GM19395 (cell line): ENCODE measurements around the gene PARVB.

Experiments
- ATAC-seq: cut with Tn5 transposase; IDR thresholded peaks from one replicate; pipeline ENCODE4 v1.9.1; 2021; ENCODE audit warnings: mild to moderate bottlenecking, moderate library complexity; ENCODE audit not compliant: unreplicated experiment

PARVB gene

DNA sequence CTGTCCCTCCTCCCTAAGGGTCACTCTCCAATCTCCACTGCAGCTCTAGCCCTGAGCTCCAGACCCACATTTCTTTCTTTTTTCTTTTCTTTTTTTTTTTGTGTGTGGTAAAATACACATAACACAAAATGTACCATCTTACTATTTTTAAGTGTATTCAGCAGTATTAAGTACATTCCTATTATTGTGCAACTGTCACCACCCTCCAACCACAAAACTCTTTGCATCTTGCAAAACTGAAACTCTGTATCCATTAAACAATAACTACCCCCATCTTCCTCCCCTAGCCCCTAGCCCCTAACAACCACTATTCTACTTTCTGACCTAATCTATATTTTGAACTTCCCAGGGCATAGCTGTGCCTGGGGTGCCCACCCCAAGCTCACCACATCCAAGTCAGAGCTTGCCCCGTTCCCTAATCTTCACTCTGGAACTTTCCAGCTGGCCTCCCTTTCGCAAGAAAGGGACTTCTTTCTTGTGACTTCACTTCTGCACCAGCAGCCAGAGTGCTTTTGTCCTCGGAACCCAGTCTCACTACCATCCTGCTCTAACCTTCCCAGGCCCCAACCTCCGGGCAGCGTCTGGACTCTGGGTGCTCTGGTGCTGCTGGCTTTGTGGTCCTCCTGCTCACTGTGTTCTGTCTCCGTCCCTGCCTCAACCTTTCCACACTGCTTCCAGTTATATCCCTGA, 187.3 kb downstream of the PARVB start:
- ATAC-seq: no peak

- ATAC-seq: no peak
Observed at GRCh38 chr22:44211946-44212930, 188.1 kb downstream of the PARVB start.

DNA sequence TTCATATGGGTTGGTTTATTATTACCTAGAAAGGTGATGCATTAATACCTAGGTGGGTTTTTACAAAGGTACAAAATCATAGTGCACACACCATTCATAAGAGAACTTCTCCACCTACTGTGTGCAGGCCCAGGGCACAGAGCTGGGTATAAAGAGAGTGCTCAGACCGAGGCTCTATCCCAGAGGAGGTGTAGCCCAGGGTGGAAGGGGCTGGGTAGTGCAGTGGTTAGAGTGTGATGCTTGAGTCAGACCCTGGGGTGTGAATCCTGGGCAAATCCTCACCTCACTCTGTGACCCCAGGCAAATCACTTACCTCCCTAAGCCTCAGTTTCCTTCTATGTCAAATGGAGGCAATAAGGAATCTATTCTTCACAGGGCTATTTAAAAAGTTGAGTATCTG, 188.8 kb downstream of the PARVB start:
- ATAC-seq: no peak

- ATAC-seq: no peak
Observed at GRCh38 chr22:44213489-44214043, 189.5 kb downstream of the PARVB start.

- no peak for ATAC-seq
Observed at GRCh38 chr22:44214187-44214586, 190.1 kb downstream of the PARVB start.

GRCh38 chr22:44214764-44215163, 190.7 kb downstream of the PARVB start:
- ATAC-seq: no peak

- no peak for ATAC-seq
Observed at GRCh38 chr22:44215287-44215686, 191.2 kb downstream of the PARVB start.

- ATAC-seq: no peak
Observed at GRCh38 chr22:44217346-44217745, 193.2 kb downstream of the PARVB start.

- ATAC-seq: no peak
Observed at GRCh38 chr22:44218071-44218470, 194.0 kb downstream of the PARVB start.

DNA sequence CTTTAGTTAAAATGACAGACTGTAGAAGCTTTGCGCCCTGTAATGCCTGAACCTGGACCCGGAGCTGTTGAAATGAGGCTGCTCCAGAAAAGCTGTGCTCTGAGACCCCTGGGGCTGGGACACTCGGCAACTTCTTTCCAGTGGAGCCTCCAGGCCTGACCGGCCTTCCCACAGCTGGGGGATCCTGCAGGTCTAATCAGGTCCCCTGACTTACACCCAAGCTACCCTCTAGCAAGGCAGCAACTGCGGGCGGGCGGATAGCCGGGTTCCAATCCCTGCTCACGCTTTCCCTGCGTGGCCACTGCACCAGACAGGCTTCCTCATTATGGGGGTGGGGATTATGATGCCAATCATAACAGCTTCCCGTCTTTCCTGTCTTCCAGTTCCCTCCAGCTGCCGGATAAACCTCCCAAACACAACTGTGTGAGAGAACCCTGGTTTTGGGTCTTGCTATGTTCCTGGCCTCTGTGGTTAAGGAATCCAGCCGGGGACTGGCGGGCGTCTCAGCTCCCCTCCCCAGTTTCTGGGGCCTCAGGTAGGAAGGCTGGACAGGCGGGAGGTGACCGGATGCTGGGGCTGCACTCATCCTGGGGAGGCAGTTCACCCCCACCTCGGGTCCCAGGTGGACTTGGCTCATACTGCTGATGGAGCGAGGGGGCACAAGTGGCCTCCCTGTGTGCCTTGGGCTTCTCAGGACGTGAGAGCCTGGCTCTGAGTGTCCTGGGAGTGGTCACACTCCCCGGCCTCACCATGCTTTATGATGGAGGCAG, 195.2 kb downstream of the PARVB start:
- ATAC-seq: no peak

DNA sequence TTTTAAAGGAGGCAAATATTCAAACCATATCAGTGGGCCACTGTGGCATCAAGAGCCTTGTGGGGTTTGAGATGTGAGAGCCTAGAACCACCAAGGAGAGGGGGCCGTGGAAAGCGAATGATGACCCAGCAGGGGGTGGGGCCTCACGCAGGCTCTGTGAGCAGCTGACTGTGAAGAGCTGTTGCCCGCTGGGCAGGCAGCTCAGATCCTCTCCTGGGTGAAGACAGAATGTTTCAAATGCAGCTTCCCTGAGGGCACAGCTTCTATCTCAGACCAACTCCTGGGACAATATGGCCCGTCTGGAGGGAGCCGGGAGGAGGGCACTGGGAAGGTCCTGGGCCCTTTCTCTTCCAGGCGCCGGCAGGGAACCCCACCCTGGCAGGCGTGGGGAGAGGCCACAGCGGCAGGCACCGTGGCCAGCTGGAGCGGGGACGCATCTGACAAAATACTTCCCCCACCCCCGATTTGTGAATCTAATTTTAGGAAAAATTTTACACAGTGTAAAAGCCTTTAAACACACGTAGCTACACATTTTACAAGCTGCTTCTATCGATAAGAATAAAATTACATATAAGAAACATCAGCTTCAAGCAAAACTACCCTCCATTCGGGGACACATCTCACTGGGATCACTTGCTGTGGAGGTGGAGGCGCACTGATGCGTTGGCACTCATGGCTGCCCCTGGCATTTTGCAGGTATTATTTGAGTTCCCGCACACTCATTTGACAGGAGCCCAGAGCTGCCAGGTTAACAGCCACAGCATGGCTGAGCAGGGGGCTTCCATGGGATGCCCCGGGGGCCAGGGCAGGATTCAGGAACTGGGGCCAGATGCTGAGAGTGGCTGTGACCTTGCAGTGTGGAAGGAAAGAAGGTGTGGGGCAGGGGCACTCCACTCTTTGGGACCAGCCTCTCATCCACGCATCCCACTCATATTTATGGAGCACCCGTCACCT, 196.9 kb downstream of the PARVB start:
- ATAC-seq: no peak

DNA sequence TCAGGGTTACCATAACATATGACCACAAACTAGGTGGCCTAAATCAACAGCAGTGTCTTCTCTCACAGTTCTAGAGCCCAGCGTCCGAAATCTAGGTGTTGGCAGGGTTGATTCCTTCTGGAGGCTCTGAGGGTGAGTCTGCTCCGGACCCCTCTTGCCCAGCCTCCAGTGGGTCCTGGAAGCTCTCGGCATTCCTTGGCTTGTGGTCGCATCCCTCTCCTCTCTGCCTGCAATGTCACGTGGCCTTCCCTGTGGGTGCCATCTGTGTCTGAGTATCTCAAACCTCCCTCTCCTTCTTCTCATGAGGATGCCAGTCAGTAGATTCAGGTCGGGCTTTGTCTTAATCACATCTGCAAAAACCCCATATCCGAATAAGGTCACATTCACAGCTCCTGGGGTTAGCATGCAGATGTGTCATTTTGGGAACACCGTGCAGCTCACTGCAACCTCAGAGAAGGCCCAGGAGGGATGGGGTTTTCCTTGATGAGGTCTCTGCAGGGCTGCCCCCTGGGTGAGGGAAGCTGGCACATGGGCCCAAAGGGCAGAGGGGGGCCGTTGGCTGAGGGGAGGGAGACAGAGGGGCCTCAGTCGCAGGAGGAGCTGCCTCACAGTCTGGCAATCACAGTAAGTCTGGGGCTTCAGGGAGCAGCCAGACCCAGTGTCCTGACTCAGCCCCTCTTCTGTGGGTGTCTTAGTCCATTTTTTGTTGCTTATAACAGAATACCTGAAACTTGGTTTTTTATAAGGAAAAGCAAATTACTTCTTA, 197.8 kb downstream of the PARVB start:
- ATAC-seq: no peak
